SK-N-MC (cell line): ENCODE results near the gene LAPTM4A.

ENCODE experiments used
- EZH2 ChIP-seq: fragments of 200-600 bp; sonication (generic); IDR thresholded peaks from one replicate; pipeline ENCODE4 v1.6.1; 2017; ENCODE audit warnings: antibody characterized with exemption
- FOXP2 ChIP-seq: optimal IDR thresholded peaks from 2 replicates; pipeline ENCODE3; 2011; ENCODE audit warnings: mild to moderate bottlenecking, moderate library complexity; ENCODE audit not compliant: insufficient read depth; ENCODE audit errors: extremely low read length, control extremely low read depth
- POLR2AphosphoS5 ChIP-seq: IDR thresholded peaks from 2 replicates; pipeline ENCODE4 v1.6.1; 2012; ENCODE audit warnings: mild to moderate bottlenecking, low read depth, low read length, borderline replicate concordance

GRCh38 chr2:20052861-20053281 lies 1.4 kb upstream of the LAPTM4A start:
- peak; percentile 58 for TF ChIP-seq POLR2AphosphoS5
- TF ChIP-seq EZH2, result no peak
- TF ChIP-seq FOXP2, result no peak
